Measurements from ENCODE around the gene RUNDC1.
"Not testable (repeated sequence)": the region's sequence is repeated elsewhere in the genome, so short reads cannot be mapped to it uniquely, and the experiment has no call there.

The RUNDC1 gene

GRCh38 chr17:42997390-42997983 is 17.1 kb downstream of the RUNDC1 start:
- Histone ChIP-seq H3K4me1 (ENCODE audit: control insufficient read depth, low read depth, low read length) (peaks cover 12% of the 10 kb centered on the region), H3K4me3 (ENCODE audit: low read length) (peak overlapping the region; percentile 97), H3K27me3 (ENCODE audit: control insufficient read depth, insufficient read depth, low read length) (no peaks in the 10 kb centered on the region), H3K9me3 (ENCODE audit: control insufficient read depth, low read depth, low read length) (no peaks in the 10 kb centered on the region), H3K27ac (ENCODE audit: low read length) (no peak overlapping the region), H3K36me3 (ENCODE audit: control insufficient read depth, low read depth, low read length) (peaks cover 38% of the 10 kb centered on the region), H3K9ac (ENCODE audit: low read length) (peak overlapping the region; percentile 43)

- H3K9me3 ChIP-seq (ENCODE audit: control insufficient read depth, low read depth, low read length): no peaks in the 10 kb centered on the region
- peak within 1 kb of the TSS; percentile 97 for H3K4me3 ChIP-seq (ENCODE audit: low read length)
- peak within 1 kb of the TSS; percentile 97 for H3K9ac ChIP-seq (ENCODE audit: low read length)
- H3K36me3 ChIP-seq (ENCODE audit: control insufficient read depth, low read depth, low read length): peaks cover 38% of the 10 kb centered on the region
- H3K27me3 ChIP-seq (ENCODE audit: control insufficient read depth, insufficient read depth, low read length): no peaks in the 10 kb centered on the region
- peaks cover 12% of the 10 kb centered on the region for H3K4me1 ChIP-seq (ENCODE audit: control insufficient read depth, low read depth, low read length)
- H3K27ac ChIP-seq (ENCODE audit: low read length): peak within 1 kb of the TSS; percentile 93
Measured at GRCh38 chr17:42997984-42998938, 17.9 kb downstream of the RUNDC1 start, which contains the start of gene RPL27. TSS of gene RPL27 (plus strand) at chr17:42998419. CDS start at chr17:42998751, 332 bp downstream.

GRCh38 chr17:42999003-42999525 is 18.7 kb downstream of the RUNDC1 start:
- Histone ChIP-seq H3K36me3 (ENCODE audit: control insufficient read depth, low read depth, low read length) (peaks cover 42% of the 10 kb centered on the region), H3K27me3 (ENCODE audit: control insufficient read depth, insufficient read depth, low read length) (no peaks in the 10 kb centered on the region), H3K27ac (ENCODE audit: low read length) (peak overlapping the region; percentile 93), H3K4me1 (ENCODE audit: control insufficient read depth, low read depth, low read length) (peaks cover 12% of the 10 kb centered on the region), H3K4me3 (ENCODE audit: low read length) (peak overlapping the region; percentile 97), H3K9ac (ENCODE audit: low read length) (peak overlapping the region; percentile 97), H3K9me3 (ENCODE audit: control insufficient read depth, low read depth, low read length) (no peaks in the 10 kb centered on the region)

GRCh38 chr17:43000894-43001293 is 20.5 kb downstream of the RUNDC1 start:
- Histone ChIP-seq H3K36me3 (ENCODE audit: control insufficient read depth, low read depth, low read length) (peaks cover 42% of the 10 kb centered on the region), H3K4me1 (ENCODE audit: control insufficient read depth, low read depth, low read length) (peaks cover 12% of the 10 kb centered on the region)
- H3K27me3 ChIP-seq (ENCODE audit: control insufficient read depth, insufficient read depth, low read length); H3K9me3 ChIP-seq (ENCODE audit: control insufficient read depth, low read depth, low read length); H3K27ac ChIP-seq (ENCODE audit: low read length); H3K4me3 ChIP-seq (ENCODE audit: low read length); H3K9ac ChIP-seq (ENCODE audit: low read length): not testable (repeated sequence)

- no peak overlapping the region for H3K27ac ChIP-seq (ENCODE audit: low read length)
Measured at GRCh38 chr17:43003542-43004172, 23.3 kb downstream of the RUNDC1 start.

GRCh38 chr17:43006639-43007551 is 26.5 kb downstream of the RUNDC1 start, which contains the start of gene IFI35:
TSS of gene IFI35 (plus strand) at chr17:43006784. CDS start at chr17:43006948, 164 bp downstream.
- Histone ChIP-seq H3K27ac (ENCODE audit: low read length) (peak within 1 kb of the TSS; percentile 5), H3K4me3 (ENCODE audit: low read length) (peak within 1 kb of the TSS; percentile 55), H3K9me3 (ENCODE audit: control insufficient read depth, low read depth, low read length) (no peaks in the 10 kb centered on the region), H3K27me3 (ENCODE audit: control insufficient read depth, insufficient read depth, low read length) (no peaks in the 10 kb centered on the region), H3K4me1 (ENCODE audit: control insufficient read depth, low read depth, low read length) (peaks cover 4% of the 10 kb centered on the region), H3K9ac (ENCODE audit: low read length) (peak within 1 kb of the TSS; percentile 37), H3K36me3 (ENCODE audit: control insufficient read depth, low read depth, low read length) (peaks cover 19% of the 10 kb centered on the region)

More at GRCh38 chr17:43003542-43004172, 23.3 kb downstream of the RUNDC1 start:
- Histone ChIP-seq H3K27me3 (ENCODE audit: control insufficient read depth, insufficient read depth, low read length) (no peaks in the 10 kb centered on the region), H3K9me3 (ENCODE audit: control insufficient read depth, low read depth, low read length) (no peaks in the 10 kb centered on the region), H3K4me3 (ENCODE audit: low read length) (no peak overlapping the region), H3K9ac (ENCODE audit: low read length) (no peak overlapping the region), H3K36me3 (ENCODE audit: control insufficient read depth, low read depth, low read length) (peaks cover 42% of the 10 kb centered on the region), H3K4me1 (ENCODE audit: control insufficient read depth, low read depth, low read length) (peaks cover 10% of the 10 kb centered on the region)

- H3K27me3 ChIP-seq (ENCODE audit: control insufficient read depth, insufficient read depth, low read length): no peaks in the 10 kb centered on the region
- H3K4me3 ChIP-seq (ENCODE audit: low read length): no peak overlapping the region
- H3K9me3 ChIP-seq (ENCODE audit: control insufficient read depth, low read depth, low read length): no peaks in the 10 kb centered on the region
- H3K4me1 ChIP-seq (ENCODE audit: control insufficient read depth, low read depth, low read length): peaks cover 10% of the 10 kb centered on the region
- H3K9ac ChIP-seq (ENCODE audit: low read length): no peak overlapping the region
- peaks cover 9% of the 10 kb centered on the region for H3K36me3 ChIP-seq (ENCODE audit: control insufficient read depth, low read depth, low read length)
- no peak overlapping the region for H3K27ac ChIP-seq (ENCODE audit: low read length)
Measured at GRCh38 chr17:43010667-43011308, 30.4 kb downstream of the RUNDC1 start.

- Histone ChIP-seq H3K36me3 (ENCODE audit: control insufficient read depth, low read depth, low read length) (peaks cover 19% of the 10 kb centered on the region), H3K9me3 (ENCODE audit: control insufficient read depth, low read depth, low read length) (no peaks in the 10 kb centered on the region), H3K9ac (ENCODE audit: low read length) (no peak overlapping the region), H3K4me3 (ENCODE audit: low read length) (no peak overlapping the region), H3K27me3 (ENCODE audit: control insufficient read depth, insufficient read depth, low read length) (no peaks in the 10 kb centered on the region), H3K4me1 (ENCODE audit: control insufficient read depth, low read depth, low read length) (peaks cover 11% of the 10 kb centered on the region), H3K27ac (ENCODE audit: low read length) (no peak overlapping the region)
Measured at GRCh38 chr17:43011728-43012472, 31.5 kb downstream of the RUNDC1 start.

- Histone ChIP-seq H3K9ac (ENCODE audit: low read length) (no peak overlapping the region), H3K27me3 (ENCODE audit: control insufficient read depth, insufficient read depth, low read length) (no peaks in the 10 kb centered on the region), H3K4me1 (ENCODE audit: control insufficient read depth, low read depth, low read length) (peaks cover 8% of the 10 kb centered on the region), H3K4me3 (ENCODE audit: low read length) (no peak overlapping the region), H3K36me3 (ENCODE audit: control insufficient read depth, low read depth, low read length) (peaks cover 25% of the 10 kb centered on the region), H3K27ac (ENCODE audit: low read length) (no peak overlapping the region), H3K9me3 (ENCODE audit: control insufficient read depth, low read depth, low read length) (no peaks in the 10 kb centered on the region)
Measured at GRCh38 chr17:43013296-43013695, 32.9 kb downstream of the RUNDC1 start.
